GM21737 (cell line): ENCODE data around the gene HHIPL1.
"Not testable (repeated sequence)": the region's sequence is repeated elsewhere in the genome, so short reads cannot be mapped to it uniquely, and the experiment has no call there.

Experiments
- ATAC-seq: cut with Tn5 transposase; IDR thresholded peaks from one replicate; pipeline ENCODE4 v1.9.1; 2021; ENCODE audit warnings: mild to moderate bottlenecking, moderate library complexity; ENCODE audit not compliant: unreplicated experiment

HHIPL1 gene

DNA sequence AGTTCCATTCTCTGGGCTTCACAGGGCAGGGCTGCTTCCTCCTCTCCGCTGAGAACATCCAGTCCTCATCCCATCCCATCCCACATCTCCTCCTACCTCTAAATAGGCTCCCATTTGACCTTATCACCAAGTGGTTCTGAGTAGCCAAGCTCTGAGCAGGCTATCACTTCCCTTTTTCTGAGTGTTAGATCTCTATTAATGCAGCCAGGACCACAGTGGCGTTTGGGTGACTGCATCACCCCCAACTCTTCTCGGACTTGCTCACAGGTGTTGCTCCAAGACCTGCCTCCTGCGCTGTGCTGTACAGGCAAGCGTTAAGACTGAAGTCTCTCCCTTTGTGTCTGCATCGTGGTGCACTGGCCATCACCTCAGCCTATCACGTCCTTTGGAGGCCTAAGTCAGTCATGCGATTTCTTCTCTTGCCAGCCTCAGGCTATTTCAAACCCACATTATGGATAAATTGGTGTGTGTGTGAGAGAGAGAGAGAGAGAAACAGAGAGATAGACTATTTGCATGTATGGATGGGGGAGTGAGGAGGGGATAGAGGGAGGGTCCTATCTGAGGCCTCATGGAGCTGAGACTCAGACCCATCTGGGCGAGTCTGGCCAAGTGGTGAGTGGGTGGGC lies 12.4 kb upstream of the HHIPL1 start:
- ATAC-seq, result no peak

GRCh38 chr14:99633141-99633540 lies 11.8 kb upstream of the HHIPL1 start:
- no peak for ATAC-seq

- ATAC-seq, result no peak
Measured at GRCh38 chr14:99633918-99634317, 11.0 kb upstream of the HHIPL1 start.

- ATAC-seq, result no peak
Measured at GRCh38 chr14:99634443-99634842, 10.5 kb upstream of the HHIPL1 start.

- ATAC-seq, result no peak
Measured at GRCh38 chr14:99635116-99635515, 9.8 kb upstream of the HHIPL1 start.

GRCh38 chr14:99636487-99636886 lies 8.4 kb upstream of the HHIPL1 start:
- ATAC-seq, result no peak

- no peak for ATAC-seq
Measured at GRCh38 chr14:99637624-99638023, 7.3 kb upstream of the HHIPL1 start.

- ATAC-seq, result not testable (repeated sequence)
Measured at GRCh38 chr14:99642771-99643170, 2.2 kb upstream of the HHIPL1 start.

DNA sequence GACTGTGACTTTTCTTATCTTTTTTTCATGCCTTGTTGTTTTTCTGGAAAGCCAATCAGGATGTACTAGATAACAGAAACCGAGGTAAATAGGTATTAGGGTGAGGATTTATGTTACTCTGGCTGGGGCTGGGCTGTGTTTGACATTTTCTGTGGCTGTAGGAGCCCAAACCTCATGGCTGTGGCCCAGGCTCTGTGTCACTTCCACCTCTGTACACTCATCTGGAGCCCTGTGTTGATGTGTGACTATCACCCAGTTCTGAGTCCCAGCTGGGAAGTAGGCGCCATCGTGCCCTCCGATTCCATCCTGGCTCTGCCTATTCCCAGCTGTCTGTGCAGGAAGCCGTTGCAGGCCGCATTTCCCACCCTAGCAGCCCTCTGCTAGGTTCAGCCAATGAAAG lies 1.6 kb upstream of the HHIPL1 start:
- ATAC-seq, result no peak

DNA sequence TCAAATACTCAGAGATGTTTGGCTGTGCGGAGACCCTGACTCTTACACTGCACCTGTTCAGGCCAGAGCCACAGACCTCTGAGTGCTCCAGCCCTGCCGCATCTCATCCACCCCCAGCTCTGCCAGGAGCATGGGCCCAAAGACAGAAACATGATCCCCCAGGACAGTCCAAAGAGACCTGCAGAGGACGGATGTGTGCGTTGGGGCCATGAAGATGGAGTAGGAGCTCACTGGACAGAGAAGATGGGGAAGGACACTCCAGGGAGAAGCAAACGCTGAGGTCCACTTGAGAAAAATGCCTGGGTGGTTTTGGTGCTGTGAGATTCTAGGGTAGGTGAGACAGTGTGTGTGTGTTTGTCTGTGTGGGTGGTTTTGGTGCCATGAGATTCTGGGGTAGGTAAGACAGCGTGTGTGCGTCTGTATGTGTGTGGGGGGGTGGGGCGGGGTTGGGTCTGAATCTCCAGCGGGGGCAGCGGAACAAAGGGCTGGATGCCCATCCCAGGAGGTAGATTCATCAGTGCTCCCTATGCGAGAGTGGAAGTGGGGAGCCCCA lies 818 bp upstream of the HHIPL1 start:
- no peak for ATAC-seq

- ATAC-seq, result no peak
Measured at GRCh38 chr14:99645545-99646505, 896 bp downstream of the HHIPL1 start.

DNA sequence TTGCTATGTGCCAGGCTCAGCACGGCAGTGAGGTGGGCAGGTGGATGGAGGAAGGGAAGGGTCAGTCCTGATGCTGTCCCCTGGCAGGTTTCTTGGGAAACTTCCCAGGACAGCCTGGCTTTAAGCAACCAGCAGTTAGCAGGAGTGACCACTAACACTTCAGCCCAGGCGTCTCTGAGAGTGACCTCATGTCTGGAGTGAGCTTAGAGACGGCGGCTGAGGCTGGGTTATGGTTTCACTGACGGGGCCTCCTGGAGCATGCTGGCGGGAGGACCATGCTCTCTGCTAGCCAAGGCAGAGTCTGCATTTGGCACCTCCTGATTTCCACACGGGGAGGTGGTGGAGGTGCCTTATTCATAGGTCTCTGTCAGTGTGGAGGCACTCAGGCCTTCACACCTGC lies 2.5 kb downstream of the HHIPL1 start:
- no peak for ATAC-seq

DNA sequence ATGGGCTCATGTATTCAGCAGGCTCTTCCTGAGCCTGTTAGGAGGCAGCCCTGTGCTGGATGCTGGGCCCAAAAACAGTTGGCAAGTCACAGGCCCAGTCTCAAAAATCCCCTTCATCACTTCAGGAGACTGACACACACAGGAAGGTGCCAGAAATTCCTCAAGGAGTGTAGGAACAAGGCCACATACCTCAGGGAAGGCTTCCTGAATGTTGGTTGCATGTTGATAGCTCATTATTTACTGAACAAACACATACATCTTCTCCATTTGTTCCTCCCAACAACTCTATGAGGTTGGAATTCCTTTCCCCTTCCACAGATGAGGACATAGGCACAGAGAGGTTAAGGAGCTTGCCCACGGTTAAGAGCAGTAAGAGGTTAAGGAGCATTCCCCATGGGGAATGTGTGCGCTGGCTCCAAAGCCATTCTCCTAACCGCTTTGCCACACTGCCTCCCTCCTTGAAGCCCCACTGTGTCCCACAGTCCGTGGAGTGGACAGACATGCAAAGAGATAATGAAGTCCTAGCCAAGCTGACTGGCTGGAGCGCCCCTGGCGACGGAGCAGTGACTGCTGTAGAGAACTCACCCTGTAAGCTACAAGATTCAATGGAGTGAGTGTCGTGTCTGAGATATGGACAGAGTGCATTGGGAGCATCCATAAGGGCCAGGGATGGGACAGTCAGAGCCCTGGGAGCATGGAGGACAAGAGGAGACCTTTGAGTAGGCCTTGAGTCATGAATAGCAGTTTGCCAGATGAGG lies 3.3 kb downstream of the HHIPL1 start:
- no peak for ATAC-seq

GRCh38 chr14:99649219-99649618 lies 4.3 kb downstream of the HHIPL1 start:
- no peak for ATAC-seq

- ATAC-seq, result no peak
Measured at GRCh38 chr14:99649643-99650042, 4.7 kb downstream of the HHIPL1 start.

DNA sequence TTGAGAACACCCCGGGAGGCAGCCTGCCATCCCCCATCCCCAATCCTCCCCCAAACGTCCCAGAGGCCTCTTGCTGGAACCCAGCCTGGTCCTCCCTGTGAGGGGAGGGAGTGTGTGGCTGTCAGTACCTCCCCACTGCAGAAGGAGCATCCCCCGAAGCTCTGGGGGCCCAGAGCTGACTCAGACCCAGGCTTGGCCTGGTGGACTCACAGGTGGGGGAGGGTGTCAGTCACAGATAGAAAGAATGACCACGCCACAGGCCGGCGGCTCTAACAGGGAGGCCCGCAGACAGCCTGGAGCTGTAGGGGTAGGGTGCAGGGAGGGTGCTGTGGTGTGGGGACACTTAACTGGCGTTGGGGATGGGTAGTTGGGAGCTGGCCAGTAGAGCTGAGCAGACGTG lies 5.3 kb downstream of the HHIPL1 start:
- no peak for ATAC-seq

DNA sequence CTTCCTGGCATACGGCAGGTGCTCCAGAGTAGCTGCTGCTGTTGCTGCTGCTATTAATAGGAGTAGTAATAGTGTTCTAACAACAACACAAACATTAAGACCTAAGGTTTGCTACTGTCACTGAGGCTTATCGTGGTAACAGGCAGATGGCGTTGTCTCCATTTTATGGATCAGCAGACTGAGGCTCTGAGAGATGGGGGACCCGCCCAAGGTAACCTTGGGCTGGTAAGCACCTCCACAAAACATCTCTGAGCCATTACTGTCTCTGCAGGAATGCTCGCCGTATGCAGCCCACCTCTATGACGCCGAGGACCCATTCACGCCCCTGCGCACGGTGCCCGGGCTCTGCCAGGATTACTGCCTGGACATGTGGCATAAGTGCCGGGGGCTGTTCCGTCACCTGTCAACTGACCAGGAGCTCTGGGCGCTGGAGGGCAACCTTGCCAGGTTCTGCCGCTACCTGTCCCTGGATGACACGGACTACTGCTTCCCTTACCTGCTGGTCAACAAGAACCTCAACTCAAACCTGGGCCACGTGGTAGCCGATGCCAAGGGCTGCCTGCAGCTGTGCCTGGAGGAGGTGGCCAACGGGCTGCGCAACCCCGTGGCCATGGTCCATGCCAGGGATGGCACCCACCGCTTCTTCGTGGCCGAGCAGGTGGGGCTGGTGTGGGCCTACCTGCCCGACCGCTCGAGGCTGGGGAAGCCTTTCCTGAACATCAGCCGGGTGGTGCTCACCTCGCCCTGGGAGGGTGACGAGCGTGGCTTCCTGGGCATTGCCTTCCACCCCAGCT lies 7.2 kb downstream of the HHIPL1 start:
- no peak for ATAC-seq

DNA sequence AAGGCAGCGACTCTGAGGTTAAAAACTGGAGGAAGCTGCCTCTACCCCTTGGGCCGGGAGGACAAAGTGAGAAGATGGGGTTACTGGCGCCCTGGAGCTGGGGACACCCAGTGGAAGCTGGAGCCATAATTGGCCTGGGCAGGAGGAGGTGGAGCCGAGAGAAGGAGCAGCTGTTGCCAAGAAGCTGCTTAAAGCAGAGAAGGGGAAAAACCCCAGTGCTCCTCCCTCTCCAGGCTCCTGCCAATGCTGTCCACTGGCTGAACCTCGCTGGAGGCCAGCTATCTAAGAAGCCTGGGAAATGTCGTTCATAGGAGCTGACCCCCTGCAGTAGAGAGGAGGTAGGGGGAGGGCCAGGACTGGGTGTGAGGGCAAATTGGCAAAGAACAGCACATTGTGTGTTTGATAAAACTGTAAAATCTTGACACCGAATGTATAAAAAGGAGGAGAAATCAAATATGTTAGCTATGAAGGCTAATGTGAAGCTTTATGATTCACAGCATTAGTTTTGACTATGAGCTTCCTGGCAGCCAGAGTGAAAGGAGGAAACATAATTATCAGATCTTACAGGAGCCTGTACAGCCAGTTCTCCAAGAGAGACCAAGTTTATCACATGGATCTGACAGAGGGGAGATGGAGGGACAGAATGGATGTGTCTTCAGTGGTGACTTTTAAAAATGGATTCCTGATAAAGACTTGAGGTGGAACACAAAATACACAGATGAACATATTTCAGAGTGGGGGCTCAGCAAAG lies 9.5 kb downstream of the HHIPL1 start:
- ATAC-seq, result no peak

DNA sequence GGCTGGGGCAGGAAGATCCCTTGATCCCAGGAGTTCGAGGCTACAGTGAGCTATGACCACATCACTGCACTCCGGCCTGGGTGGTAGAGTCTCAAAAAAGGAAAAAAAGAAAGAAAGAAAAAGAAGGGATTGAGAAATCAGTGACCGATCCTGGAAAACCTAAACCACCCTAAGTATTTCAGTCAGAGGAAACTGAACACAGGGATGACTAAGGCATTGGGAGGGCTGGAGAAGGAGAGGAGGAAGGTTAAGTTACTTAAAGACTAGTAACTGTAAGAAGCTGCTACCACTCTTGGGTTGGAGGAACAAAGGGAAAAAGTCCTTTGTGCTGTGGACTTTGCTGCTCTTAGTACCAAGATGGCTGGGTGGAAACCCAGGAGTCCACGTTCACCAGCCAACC lies 10.6 kb downstream of the HHIPL1 start:
- ATAC-seq, result no peak

DNA sequence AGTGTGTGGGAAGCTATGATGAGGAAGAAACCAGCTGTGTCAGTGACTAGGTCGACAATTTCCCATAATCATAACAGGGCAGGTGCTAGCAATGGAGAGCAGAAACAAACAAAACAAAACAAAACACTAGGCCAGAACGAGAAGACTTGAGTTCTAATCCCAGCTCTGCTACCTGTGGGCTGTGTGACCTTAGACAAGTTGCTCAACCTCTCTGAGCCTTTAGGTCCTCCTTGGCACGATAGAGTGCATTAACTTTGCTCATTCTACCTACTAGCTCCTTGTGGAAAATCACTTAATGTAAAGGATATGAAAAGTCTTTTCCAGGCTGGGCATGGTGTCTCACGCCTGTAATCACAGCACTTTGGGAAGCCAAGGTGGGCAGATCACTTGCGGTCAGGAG lies 11.2 kb downstream of the HHIPL1 start:
- ATAC-seq, result no peak
